GM21390 (cell line): Measurements from ENCODE around the gene RTN4R.
"Not testable (repeated sequence)": the region's sequence is repeated elsewhere in the genome, so short reads cannot be mapped to it uniquely, and the experiment has no call there.

Source experiments
- ATAC-seq: cut with Tn5 transposase; IDR thresholded peaks from one replicate; pipeline ENCODE4 v1.9.1; 2021; ENCODE audit not compliant: unreplicated experiment

The RTN4R gene

DNA sequence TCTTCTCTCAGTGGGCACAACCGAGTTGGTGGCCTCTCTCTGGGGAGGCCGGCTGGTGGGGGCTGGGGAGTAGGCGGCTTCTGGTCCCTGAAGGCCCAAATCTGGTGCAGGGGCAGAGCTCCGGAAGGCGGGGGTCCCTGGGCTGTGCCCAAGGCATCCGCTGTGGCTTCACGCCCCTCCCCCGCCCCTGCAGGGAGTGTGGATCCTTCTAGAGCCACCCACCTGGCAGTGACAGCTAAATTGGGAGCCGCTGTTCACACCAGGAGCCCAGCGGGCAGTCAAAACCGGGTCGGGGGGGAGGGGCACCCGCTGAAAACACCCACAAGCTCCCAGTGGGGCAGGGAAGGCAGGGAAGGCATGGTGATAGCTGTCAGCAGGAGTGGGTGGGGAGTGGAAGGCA, 4.6 kb upstream of the RTN4R start:
- ATAC-seq, result no peak

DNA sequence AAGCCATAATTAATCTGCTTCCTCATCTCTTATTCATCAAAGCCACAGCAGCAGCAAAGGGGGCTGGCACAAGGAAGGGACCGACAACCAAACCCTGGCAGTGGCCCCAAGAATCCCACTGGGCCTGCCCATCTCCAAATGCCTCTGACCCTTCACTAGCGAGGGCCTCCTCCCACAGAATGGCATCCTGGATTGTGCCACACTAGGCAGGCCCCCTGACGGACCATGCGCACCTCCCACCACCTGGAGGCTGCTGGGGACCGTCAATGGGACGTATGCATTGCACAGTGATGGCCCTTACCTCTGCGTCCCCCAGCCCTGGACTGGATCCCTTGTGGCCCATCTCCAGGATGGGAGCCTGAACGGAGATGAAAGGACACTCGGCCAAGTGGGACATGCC, 4.1 kb upstream of the RTN4R start:
- no peak for ATAC-seq

DNA sequence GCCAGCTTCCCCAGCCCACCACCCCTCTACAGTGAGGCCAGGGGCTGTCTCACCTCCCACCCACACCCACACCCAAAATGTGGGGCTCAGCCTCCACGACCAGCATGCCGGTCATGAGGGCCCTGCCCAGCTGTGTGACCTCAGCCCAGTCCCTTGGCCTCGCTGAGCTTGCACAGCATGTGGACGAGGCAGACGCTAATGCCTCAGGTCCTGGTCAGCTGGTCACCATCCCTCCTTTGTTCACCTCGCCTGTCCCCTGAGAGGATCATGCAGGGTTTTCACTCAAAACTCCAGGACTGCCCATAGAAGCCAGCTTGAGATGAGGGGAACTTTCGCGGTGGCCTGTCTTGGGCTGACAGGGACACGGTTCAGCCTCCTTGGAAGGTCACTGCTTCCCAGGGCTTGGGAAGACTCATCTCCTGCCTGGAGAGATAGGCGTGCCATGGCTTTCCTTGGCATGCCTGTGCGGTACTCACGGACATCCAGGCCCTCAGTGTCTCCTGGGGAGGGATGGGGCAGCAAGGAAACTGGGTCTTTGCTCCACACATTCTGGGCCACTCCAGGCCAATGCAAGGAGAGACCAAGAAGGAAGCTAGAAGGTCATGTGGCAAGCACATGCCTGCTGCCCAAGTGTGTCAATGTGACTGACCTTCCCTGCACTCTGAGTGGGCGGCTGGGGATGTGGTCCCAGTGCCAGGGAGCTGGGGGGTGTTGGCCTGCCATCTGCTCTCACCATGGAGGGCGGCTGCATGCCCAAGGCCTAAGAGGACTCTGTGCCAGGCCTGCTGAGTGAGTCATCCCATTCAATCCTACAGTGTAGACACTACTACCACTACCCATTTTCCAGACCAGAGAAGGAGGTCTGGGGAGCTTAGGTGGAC, 3.2 kb upstream of the RTN4R start:
- ATAC-seq, result no peak

DNA sequence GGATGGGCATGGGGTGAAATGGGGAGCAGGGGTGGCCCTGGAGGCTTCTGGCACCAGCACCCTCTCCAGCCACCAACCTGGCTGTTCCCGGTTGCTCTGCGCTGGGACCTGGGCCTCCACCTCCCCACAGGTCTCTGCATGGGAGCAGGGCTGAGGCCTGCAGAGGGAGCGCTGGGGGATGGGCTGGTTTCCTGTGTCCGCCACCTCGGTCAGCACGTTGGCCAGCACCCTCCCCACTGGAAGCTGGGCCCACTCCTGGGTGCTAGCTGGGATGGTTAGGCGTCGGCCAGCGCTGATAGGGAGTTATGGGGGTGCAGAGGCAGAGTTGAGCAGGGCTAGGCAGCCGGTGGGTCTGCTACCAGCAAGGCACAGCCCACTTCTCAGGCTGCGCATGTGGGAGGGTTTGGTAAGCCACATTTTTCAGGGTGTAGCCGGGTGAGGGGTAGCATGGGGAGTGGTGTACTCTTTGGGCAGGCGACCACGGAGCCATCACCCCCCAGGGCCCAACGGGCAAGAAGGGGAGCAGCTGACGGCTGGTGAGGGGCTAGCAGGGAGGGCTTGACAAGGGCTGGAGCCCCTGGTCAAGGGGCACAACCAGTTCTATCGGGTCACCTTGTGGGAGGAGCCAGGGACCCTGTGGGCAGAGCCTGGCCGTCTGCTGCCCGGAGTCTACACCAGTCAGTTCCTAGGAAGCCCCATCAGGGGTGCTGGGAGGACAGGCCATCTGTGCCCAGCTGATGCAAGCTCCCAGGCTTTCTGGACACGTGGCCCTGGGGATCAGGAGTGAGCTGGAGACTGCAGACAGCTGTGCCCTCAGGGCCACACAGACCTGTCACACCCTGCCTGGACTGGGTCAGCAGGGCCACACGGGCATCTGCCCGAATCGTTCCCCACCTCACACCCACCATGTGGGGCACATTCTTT, 2.3 kb upstream of the RTN4R start:
- not testable (repeated sequence) for ATAC-seq

DNA sequence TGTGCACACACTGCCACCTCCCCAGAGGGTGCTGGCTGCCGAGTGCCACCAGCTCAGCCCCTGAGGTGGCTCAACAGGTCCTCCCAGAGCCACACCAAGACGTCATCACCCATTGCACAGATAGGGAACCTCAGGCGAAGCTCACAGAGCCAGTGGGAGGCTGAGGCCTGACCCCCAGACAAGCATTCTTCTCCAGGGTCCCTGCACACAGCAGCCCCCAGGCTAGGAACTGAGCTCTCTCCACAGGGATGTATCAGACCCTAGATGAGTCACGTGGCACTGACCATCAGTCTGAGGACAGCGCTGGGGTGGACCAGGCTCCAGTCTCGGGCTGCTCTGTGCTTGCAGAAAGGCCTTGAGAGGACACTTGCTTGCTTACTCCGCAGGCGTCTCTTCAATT, 1.6 kb upstream of the RTN4R start:
- ATAC-seq, result not testable (repeated sequence)

DNA sequence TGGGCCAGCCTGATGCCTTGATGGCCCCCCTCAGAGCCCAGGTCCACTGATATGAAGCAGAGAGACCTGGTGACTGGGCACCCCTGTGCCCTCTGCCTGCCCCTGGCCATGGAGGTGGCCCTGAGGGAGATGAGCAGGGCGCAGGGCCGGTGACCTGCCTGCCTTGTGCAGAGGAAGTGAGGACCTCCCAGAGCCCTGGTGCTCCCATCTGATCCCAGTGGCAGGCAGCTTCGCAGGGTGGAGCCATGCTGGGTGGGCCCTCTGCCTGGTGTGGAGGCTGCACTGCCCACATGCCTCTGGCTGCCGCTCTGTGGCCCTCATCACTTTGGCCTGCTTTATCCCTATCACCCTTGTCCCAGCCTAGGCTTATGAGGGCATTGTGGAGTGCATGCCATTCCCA, 1.1 kb upstream of the RTN4R start:
- ATAC-seq, result not testable (repeated sequence)

DNA sequence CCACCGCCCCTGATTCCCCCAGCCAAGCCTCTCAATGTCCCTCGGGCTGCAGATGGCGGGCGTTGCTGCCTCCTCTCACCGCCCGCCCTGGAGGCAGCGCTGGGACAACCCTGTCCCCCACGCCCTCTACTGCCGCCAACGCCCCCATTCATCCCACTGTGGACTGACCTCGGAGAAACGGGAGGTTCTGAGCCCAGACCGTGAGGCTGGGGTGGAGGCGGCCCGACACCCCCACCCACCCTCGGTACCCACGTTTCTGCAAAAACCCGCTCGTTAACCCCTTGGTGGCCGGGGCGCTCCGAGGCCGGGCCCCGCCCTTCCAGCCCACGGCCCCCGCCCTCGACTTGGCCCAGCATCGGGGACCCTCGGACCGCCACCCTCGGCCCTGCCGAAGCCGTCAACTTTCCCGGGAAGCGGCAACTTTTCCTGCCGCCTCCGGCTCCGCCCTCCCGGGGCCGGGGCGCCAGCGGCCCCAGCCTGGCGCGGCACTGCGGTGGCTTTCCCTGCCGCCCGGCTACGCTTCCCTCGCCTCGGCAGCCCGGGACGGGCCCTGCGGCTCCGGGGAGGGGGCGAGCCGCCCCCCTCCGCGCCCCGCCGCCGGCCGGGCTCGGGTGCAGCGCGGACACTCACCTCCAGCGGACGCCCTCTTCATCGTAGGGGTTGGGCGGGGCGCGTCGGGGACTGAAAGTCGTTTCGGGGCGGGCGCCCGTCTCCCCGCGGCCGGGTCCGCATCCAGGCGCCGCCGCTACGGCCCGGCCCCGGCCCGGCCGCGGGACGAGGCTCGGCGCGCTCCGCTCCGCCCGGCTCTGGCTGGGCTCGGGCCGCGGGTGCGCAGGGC, 458 bp downstream of the RTN4R start:
- no peak for ATAC-seq

DNA sequence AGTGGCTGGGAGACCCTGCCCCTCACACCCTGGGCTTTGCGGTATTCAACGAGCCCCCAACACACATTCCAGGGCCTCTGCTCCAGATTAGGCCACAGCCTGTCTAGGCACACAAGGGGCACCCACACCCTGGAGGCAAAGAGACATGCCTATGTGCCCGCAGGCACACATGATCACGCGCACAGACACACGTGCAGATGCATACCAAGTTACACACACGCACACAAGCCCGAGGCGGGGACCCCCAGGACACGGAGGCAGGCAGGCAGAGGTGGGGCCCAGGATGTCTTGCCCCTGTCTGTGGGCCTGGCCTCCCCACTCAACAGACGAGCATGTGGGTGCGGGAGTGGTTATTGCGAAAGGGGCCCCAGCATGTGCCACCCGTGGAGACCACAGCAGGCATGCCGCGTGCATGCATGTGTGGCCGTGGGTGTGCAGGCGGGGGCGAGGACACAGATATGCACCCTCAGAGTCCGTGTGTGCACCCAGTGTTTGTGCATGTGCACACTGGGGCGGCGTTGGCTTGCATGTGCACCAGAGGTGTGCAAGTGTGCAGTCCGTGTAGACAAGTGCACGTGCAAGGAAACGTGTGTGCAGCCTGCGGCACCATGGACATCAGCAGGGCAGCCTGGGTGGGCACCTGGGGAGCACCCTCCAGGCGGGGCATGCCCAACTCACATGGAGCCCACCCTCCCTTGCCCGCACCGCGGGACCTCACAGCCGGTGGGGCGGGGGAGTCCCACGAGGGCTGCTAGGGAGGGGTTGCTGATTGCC, 1.3 kb downstream of the RTN4R start:
- not testable (repeated sequence) for ATAC-seq

DNA sequence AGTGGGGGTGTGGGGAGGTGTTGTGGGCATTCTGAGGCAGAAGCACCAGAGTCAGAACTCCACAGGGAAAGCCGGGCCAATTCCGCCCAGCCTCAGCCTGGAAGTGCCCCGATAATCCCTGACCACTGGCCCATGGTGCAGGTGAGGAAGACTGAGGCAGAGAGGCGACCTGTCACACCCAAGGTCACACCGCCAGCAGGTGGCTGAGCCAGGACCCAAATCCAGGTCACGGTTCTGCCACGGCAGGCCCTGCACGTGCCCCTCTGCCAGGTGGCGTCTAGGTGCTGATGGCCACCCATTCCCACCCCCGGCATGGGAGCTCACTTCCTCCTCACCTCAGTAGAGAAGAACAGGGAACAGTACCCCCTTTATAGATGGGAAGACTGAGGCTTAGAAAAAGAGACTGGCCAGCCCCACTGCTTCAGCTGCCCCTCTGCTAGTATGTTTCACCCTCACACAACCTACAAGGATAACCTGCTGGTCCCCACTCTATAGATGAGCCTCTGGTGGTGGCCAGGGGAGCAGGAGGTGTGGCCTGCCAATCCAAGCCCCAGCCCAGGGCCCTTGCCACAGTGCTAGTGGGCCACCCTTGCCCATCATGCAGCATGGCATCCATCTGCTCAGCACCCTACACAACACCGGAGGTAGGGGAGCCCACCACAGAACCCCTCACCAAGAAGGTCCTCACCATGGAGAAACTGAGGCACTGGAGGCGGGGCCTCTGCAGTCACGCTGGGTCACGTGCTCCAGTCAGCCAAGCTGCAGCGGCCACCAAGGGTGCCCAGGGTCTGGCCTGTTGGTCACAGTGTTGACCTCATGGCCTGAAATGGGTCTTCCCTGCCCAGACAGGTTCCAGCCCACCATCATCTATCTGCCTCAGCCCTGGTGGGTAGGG, 2.1 kb downstream of the RTN4R start:
- not testable (repeated sequence) for ATAC-seq

DNA sequence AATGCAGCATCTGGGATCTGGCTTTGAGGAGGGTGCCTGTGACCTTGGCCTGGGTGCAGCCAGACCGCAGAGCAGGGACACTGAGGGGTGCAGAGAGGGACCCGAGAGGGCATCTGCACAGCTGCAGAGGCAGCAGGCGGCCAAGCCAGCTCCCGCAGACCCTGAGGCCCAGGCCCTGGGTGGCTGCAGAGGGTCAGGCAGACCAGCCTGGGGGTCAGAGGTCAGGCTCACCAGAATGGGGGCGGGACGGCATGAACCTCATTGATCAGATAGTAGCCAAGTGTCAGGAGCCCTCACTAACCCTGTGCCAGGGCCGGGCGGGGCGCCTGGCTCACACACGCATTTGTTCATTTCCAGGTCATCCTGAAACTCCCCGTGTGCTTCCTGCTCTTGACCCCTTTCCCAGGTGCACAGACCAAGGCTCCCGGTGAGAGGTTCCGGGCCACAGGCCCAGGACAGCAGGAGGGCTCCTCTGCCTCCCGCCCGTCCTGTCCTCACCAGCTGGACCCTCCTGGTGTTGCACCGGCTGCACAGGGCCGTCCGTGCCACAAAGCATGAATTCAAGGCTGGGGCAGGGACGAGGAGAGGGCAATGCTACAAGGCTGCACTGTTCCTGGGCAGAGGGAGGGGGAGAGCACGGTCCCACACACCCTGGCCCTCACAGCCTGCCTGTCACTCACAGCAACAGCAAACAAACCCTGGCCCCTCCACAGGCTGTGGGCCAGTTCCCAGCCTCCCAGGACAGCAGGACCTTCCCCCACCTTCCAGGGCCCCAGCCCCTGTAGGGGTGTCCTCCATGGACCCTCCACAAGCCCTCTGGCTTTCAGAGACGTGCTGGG, 3.3 kb downstream of the RTN4R start:
- no peak for ATAC-seq

DNA sequence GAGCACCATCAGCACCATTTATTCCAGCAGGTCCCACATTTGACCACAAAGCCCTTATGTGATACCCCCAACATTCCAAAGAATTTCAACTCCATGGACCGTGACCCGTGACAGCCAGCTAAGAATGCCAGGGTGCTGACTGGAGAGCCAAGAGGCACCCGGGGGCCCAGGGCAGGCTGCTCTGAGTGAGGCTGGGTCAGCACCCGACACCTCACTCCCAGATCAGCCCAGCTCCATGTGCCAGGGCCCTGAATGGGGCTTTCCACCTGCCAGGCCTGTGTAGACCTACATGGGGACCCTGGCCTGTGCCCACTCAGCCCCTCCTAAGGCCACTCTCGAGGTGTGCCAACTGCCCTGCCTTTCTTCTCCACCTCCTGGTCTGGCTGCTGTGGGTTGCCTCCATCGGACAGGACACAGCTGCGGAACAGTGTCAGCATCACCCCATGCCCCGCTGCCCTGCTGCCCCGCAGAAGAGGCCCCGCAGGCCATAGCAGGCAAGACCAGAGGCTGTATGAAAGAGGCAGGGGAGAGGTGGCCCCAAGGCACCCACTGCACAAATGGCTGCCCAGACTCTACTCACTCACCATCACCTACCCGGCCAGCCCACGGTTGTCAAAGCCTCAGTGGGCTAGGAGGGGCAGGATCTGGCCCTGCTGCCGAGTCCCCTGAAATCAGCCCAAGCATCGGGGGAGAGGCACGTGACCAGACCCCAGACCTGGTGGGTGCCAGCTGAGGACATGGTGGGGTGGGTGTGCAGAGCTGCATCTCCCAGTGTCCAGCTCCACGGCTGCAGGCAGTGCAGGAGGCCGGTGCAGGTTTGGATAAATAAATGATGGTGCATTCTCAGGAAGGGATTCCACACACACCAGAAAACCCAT, 4.5 kb downstream of the RTN4R start:
- not testable (repeated sequence) for ATAC-seq

DNA sequence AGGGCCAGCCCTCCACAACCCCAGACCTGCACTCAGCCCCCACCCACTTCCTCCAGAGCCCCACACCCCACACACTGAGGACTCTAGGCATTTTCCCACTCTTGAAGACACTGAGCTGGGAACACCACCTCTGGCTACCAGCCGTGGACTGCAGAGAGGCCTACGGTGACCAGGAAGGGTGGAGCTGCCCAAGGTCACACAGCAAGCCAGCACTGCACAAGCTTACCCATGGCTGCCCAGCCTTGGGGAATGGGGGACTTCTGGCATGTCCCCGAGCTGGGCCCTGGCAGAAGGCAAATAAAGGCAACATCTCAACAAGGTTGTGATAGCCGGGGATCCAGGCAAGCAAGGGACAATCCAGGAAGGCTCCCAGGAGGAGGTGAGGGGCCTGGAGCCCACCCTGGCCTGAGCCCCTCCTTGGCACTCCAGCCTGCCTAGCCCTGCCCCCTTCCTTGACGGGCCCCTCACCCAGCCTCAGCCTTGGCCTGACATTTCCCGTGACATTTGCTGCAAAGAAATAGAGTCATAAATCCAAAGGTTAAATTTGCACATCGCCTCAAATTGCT, 5.5 kb downstream of the RTN4R start:
- ATAC-seq, result no peak

DNA sequence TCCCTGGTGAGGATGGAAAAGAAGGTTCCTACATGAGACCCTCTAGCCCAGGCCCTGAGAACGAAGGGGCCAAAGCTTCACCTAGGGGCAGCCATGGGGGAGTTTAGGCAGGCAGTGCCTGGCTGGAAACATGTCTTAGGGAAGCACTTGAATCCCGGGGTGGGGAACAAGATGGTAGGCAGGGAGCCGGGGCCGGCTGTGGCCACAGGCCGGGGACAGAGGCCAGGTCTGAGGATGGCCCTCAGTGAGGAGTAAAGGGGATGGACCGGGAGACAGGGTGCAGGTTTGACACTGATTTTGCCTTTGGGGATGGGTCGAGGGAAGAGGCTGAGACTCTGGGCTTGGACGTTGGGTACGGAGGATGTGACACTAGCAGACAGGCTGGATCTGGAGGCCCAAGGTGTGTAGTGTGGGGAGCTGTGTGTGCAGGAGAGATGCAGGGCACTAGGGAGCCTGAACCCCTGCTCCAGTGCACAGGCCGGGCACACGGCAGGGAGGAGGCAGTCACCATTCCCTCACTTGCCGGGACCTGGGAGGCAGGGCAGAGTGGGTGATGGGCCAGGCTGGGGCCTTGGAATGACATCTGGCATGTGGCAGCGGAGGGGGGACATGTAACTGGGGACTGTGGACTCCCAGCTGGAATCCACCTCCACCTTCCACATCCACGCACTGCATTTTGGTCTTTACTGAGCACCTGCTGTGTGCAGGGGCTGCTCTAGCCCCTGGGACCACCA, 6.1 kb downstream of the RTN4R start:
- ATAC-seq, result no peak

DNA sequence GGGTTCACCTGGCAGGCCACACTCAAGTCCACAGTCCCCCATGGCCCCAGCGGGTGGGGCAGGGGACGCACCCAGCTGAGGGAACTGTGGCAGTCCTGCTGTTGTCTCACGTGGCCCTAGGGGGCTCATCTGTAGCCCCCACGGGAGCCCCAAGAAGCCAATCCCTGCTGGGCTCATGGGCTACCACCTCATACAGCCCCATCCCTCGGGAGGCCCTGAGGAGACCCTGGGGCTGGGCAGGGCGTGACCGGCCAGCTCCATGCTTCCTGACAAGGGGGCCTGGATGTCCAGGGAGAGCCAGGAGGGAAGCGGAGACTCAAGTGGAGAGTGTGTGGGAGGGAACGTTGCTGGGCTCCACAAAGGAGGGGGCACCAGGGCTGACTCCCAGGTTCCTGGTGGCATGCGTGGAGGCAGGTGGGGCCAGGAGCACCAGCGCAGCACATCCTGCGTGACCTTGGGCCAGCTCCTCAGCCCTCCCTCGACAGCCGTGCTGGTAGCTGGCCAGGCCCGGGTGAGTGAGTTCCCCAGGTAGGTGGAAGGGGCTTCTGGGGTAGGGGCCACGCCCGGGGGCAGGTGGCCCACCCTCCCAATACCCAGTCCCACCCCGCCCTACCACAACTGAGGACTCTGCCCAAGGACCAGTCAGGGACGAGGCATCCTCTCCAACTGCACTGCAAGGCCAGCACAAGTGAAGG, 7.9 kb downstream of the RTN4R start:
- ATAC-seq, result no peak

DNA sequence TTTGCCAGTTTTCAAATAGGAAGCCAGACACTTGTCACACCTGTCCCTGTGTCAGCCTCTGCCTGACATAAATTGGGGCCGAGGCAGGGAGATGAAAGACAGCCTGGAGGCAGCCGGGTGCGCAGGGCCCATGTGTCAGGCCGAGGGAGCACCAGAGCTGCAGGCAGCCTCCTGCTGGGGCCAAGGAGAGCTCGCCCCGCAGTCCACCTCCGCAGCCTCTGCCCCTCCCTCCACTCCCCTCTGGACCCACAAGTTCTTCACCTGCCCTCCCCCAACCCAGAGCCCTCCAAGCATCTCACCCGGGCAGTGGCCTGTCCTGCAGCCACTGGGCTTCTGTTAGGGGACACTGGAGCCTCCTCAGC, 8.8 kb downstream of the RTN4R start:
- ATAC-seq, result no peak
